HFFc6 (cell line): ENCODE measurements around the gene PDX1. TPM values are rescaled to one million over a fixed set of nuclear protein-coding genes. Genes with fewer than 3 reads are reported as not detected.

Source experiments
- DNase-seq: peaks from one replicate; pipeline ENCODE4 v3.0.0-alpha.2; 2018
- H3K27ac Mint-ChIP-seq: 2 replicates; pipeline ENCODE4 v1.8.0; 2020; ENCODE audit warnings: mild to moderate bottlenecking, mixed read lengths
- H3K27me3 Mint-ChIP-seq: 2 replicates; pipeline ENCODE4 v1.8.0; 2021; ENCODE audit warnings: mild to moderate bottlenecking, moderate library complexity, mixed read lengths; ENCODE audit not compliant: insufficient read depth
- H3K36me3 Mint-ChIP-seq: 2 replicates; pipeline ENCODE4 v1.8.0; 2021; ENCODE audit warnings: low read depth, mixed read lengths
- H3K4me1 Mint-ChIP-seq: 2 replicates; pipeline ENCODE4 v1.8.0; 2020; ENCODE audit warnings: low read depth, mixed read lengths
- H3K4me3 Mint-ChIP-seq: 2 replicates; pipeline ENCODE4 v1.8.0; 2020; ENCODE audit warnings: mild to moderate bottlenecking, moderate library complexity, mixed read lengths
- H3K9me3 Mint-ChIP-seq: 2 replicates; pipeline ENCODE4 v1.8.0; 2020; ENCODE audit warnings: mild to moderate bottlenecking, mixed read lengths
- long read RNA-seq: library from polyadenylated mRNA; unstranded; transcript quantifications from one replicate; pipeline ENCODE4 v2.0.0, GENCODE V29; 2019
- total RNA-seq, 6 experiments: library from RNA; stranded (reverse); fragmentation: NEBNext Ultra II Directional; extraction: Animal tissue kit (Norgen Biotek cat#: 25700); gene quantifications; 2 replicates in 1 of 6; 3 replicates in 5 of 6; pipeline ENCODE4 v1.2.3, GENCODE V29; 2021
- TF ChIP-seq, protein P1 (sequence below): fragments of 200-600 bp; sonication (generic); IDR thresholded peaks from 2 replicates; pipeline ENCODE4 v1.5.0; 2021; ENCODE audit warnings: antibody characterized with exemption, mild to moderate bottlenecking

PDX1 gene
- not detected for total RNA-seq
- long read RNA-seq: 0 reads

DNA sequence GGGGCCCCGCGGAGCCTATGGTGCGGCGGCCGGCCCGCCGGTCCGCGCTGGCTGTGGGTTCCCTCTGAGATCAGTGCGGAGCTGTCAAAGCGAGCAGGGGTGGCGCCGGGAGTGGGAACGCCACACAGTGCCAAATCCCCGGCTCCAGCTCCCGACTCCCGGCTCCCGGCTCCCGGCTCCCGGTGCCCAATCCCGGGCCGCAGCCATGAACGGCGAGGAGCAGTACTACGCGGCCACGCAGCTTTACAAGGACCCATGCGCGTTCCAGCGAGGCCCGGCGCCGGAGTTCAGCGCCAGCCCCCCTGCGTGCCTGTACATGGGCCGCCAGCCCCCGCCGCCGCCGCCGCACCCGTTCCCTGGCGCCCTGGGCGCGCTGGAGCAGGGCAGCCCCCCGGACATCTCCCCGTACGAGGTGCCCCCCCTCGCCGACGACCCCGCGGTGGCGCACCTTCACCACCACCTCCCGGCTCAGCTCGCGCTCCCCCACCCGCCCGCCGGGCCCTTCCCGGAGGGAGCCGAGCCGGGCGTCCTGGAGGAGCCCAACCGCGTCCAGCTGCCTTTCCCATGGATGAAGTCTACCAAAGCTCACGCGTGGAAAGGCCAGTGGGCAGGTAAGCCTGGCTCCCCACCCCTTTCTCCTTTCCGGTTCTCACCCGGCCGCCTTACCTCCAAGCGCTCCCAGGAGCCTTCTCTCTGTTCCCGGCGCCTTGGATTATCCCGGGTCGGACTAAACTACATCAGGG is at the start of gene PDX1:
PDX1 (plus strand) TSS at position 67 of the 743 bp plus-strand sequence; CDS start at position 206, 139 bp downstream.
- DNase-seq: no peak
- TF ChIP-seq, protein P1, sequence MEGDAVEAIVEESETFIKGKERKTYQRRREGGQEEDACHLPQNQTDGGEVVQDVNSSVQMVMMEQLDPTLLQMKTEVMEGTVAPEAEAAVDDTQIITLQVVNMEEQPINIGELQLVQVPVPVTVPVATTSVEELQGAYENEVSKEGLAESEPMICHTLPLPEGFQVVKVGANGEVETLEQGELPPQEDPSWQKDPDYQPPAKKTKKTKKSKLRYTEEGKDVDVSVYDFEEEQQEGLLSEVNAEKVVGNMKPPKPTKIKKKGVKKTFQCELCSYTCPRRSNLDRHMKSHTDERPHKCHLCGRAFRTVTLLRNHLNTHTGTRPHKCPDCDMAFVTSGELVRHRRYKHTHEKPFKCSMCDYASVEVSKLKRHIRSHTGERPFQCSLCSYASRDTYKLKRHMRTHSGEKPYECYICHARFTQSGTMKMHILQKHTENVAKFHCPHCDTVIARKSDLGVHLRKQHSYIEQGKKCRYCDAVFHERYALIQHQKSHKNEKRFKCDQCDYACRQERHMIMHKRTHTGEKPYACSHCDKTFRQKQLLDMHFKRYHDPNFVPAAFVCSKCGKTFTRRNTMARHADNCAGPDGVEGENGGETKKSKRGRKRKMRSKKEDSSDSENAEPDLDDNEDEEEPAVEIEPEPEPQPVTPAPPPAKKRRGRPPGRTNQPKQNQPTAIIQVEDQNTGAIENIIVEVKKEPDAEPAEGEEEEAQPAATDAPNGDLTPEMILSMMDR: no peak
- no peaks in the 10 kb centered on the region for H3K36me3 Mint-ChIP-seq
- H3K4me3 Mint-ChIP-seq: peak within 1 kb of the TSS; percentile 73
- no peaks in the 10 kb centered on the region for H3K9me3 Mint-ChIP-seq
- no peak within 1 kb of the TSS for H3K27ac Mint-ChIP-seq
- peaks cover 76% of the 10 kb centered on the region for H3K27me3 Mint-ChIP-seq
- H3K4me1 Mint-ChIP-seq: peaks cover 6% of the 10 kb centered on the region

DNA sequence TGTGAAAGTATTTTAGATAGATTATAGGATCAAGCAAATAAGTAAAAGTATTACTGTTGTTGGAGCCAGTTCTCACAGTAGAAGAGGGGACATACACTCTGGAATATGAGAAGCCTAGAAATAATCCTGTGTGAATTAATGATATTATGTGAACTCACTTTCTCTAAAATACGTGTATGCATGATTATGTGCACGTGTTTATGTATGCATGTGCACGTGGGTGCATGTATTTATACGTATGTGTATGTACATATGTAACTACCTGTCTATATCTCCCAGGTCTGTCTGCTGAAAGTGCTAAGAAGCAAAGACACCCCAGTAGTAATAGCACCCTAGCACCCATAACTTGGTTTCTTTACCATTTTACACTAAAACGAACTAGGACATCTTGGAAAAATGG is 41.5 kb upstream of the PDX1 start:
- TF ChIP-seq, protein P1: no peak
- no peak for DNase-seq
- Mint-ChIP-seq H3K4me3 (no peak overlapping the region), H3K9me3 (no peaks in the 10 kb centered on the region), H3K27me3 (peaks cover 10% of the 10 kb centered on the region), H3K27ac (no peak overlapping the region), H3K36me3 (no peaks in the 10 kb centered on the region), H3K4me1 (no peaks in the 10 kb centered on the region)

DNA sequence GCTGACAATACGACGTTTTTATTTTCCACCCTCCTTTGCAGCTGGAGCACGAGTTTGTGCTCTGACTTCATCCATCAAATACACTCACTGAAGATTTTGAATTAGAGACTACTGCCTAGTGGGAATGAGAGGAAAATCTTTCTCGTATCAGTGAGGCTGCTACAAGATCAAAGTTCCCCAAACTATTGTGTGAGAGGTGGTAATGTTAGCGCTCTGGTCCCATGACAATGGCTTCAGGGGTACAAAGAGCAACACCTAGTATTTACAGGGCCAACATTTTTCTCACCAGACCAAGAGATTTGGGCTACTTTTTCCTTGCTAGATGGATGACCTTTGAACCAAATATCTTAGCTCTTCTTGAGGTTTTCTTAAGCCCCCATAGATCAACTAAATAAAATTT is 30.3 kb upstream of the PDX1 start:
- Mint-ChIP-seq H3K4me1 (no peaks in the 10 kb centered on the region), H3K27me3 (peaks cover 16% of the 10 kb centered on the region; the same call in 1 of the 2 replicates)
- TF ChIP-seq, protein P1: no peak

DNA sequence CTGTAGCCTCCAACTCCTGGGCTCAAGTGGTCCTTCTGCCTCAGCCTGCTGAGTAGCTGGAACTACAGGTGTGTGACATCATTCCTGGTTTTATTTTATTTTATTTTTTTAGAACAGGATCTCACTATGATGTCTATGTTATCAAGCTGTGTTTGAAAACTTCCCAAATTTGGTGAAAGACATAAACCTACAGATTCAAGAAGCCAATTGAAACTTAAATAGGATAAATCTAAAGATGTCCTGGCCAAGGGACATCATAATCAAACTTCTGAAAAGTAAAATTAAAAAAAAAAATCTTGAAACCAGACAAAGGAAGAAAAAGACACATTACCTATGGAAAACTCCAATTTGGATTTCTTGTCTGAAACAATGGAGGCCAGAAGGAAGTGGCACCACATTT is 23.1 kb upstream of the PDX1 start:
- Mint-ChIP-seq H3K27ac (no peak overlapping the region), H3K27me3 (peaks cover 26% of the 10 kb centered on the region), H3K4me1 (no peaks in the 10 kb centered on the region), H3K9me3 (peaks cover 13% of the 10 kb centered on the region; the same call in 1 of the 2 replicates), H3K4me3 (no peak overlapping the region), H3K36me3 (no peaks in the 10 kb centered on the region)
- no peak for DNase-seq
- TF ChIP-seq, protein P1: no peak

More for the DNA sequence above, 30.3 kb upstream of the PDX1 start:
- Mint-ChIP-seq H3K36me3 (no peaks in the 10 kb centered on the region), H3K9me3 (peaks cover 13% of the 10 kb centered on the region; the same call in 1 of the 2 replicates), H3K4me3 (no peak overlapping the region), H3K27ac (no peak overlapping the region)
- no peak for DNase-seq

DNA sequence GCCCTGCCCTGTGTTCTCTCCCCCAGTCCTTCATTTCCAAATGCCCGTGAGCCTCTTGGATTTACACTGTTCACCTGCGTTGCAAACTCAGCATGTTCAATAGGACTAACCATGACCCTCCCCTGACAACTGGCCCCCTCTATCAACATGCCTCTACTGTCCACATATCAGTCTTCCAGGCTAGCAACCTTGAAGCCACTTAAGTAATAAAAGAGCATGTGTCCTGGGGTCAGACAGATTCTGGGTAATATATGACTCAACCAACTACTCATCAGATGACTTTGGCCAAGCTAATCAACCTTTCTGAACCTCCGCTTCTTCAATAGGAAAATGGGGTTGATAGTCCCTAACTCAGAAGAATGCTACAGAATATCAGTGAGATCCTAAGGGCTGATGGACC is 15.1 kb upstream of the PDX1 start:
- Mint-ChIP-seq H3K27ac (no peak overlapping the region), H3K4me1 (no peaks in the 10 kb centered on the region), H3K27me3 (peaks cover 40% of the 10 kb centered on the region), H3K9me3 (no peaks in the 10 kb centered on the region), H3K36me3 (no peaks in the 10 kb centered on the region), H3K4me3 (no peak overlapping the region)
- TF ChIP-seq, protein P1: no peak
- no peak for DNase-seq
